Osteocyte (in vitro differentiated cells): ENCODE data around the gene POLR2B. TPM values are rescaled to one million over a fixed set of nuclear protein-coding genes. Genes with fewer than 3 reads are reported as not detected.

Experiments used
- DNase-seq: peaks from one replicate; pipeline ENCODE4 v3.0.0; 2021; ENCODE audit warnings: mixed read lengths; ENCODE audit not compliant: unreplicated experiment; ENCODE audit errors: extremely low spot score
- H3K27ac Mint-ChIP-seq: one replicate; pipeline ENCODE4 v1.8.0; 2021; ENCODE audit warnings: mild to moderate bottlenecking, mixed read lengths; ENCODE audit not compliant: unreplicated experiment
- H3K27me3 Mint-ChIP-seq: one replicate; pipeline ENCODE4 v1.8.0; 2021; ENCODE audit warnings: mixed read lengths; ENCODE audit not compliant: unreplicated experiment
- H3K36me3 Mint-ChIP-seq: one replicate; pipeline ENCODE4 v1.8.0; 2021; ENCODE audit warnings: mixed read lengths; ENCODE audit not compliant: unreplicated experiment
- H3K4me1 Mint-ChIP-seq: one replicate; pipeline ENCODE4 v1.8.0; 2021; ENCODE audit warnings: mixed read lengths; ENCODE audit not compliant: unreplicated experiment
- H3K4me3 Mint-ChIP-seq: one replicate; pipeline ENCODE4 v1.8.0; 2021; ENCODE audit warnings: mild to moderate bottlenecking, moderate library complexity, mixed read lengths; ENCODE audit not compliant: unreplicated experiment
- H3K9me3 Mint-ChIP-seq: one replicate; pipeline ENCODE4 v1.8.0; 2021; ENCODE audit warnings: mixed read lengths; ENCODE audit not compliant: unreplicated experiment
- CTCF ChIP-seq: fragments of 200-600 bp; sonication (generic); IDR thresholded peaks from 2 replicates; pipeline ENCODE4 v1.5.0; 2021; ENCODE audit warnings: antibody characterized with exemption, mild to moderate bottlenecking, moderate library complexity
- total RNA-seq: library from RNA; stranded (reverse); gene quantifications from 2 replicates; pipeline ENCODE4 v1.2.1, GENCODE V29; 2021

POLR2B gene
- total RNA-seq, 1 donor from 2014 or later, result 74.2 TPM

- Mint-ChIP-seq H3K27ac (no peak overlapping the region), H3K4me1 (peaks cover 38% of the 10 kb centered on the region)
- TF ChIP-seq CTCF, result no peak
Observed at GRCh38 chr4:56981795-56982201, 3.1 kb downstream of the POLR2B start.

GRCh38 chr4:56986192-56986591 is 7.5 kb downstream of the POLR2B start:
- H3K36me3 Mint-ChIP-seq, result peaks cover 35% of the 10 kb centered on the region
- TF ChIP-seq CTCF, result no peak

More at GRCh38 chr4:56981795-56982201, 3.1 kb downstream of the POLR2B start:
- Mint-ChIP-seq H3K36me3 (peaks cover 12% of the 10 kb centered on the region), H3K9me3 (no peaks in the 10 kb centered on the region), H3K4me3 (peak overlapping the region; percentile 28), H3K27me3 (no peaks in the 10 kb centered on the region)
- DNase-seq, result no peak

GRCh38 chr4:56986952-56987351 is 8.3 kb downstream of the POLR2B start:
- Mint-ChIP-seq H3K4me1 (peaks cover 12% of the 10 kb centered on the region), H3K4me3 (no peak overlapping the region), H3K36me3 (peaks cover 43% of the 10 kb centered on the region), H3K27ac (no peak overlapping the region), H3K9me3 (no peaks in the 10 kb centered on the region), H3K27me3 (no peaks in the 10 kb centered on the region)
- DNase-seq, result no peak
- no peak for TF ChIP-seq CTCF

More at GRCh38 chr4:56986192-56986591, 7.5 kb downstream of the POLR2B start:
- no peak for DNase-seq
- no peak overlapping the region for H3K4me3 Mint-ChIP-seq
- H3K9me3 Mint-ChIP-seq, result no peaks in the 10 kb centered on the region
- H3K4me1 Mint-ChIP-seq, result peaks cover 20% of the 10 kb centered on the region
- H3K27ac Mint-ChIP-seq, result no peak overlapping the region
- H3K27me3 Mint-ChIP-seq, result no peaks in the 10 kb centered on the region

- no peak for TF ChIP-seq CTCF
- peaks cover 56% of the 10 kb centered on the region for H3K36me3 Mint-ChIP-seq
- no peaks in the 10 kb centered on the region for H3K4me1 Mint-ChIP-seq
- H3K9me3 Mint-ChIP-seq, result no peaks in the 10 kb centered on the region
- no peak overlapping the region for H3K4me3 Mint-ChIP-seq
- no peak for DNase-seq
- no peaks in the 10 kb centered on the region for H3K27me3 Mint-ChIP-seq
- H3K27ac Mint-ChIP-seq, result no peak overlapping the region
Observed at GRCh38 chr4:56990109-56990905, 11.6 kb downstream of the POLR2B start.

- no peak for DNase-seq
- Mint-ChIP-seq H3K4me3 (no peak overlapping the region), H3K9me3 (no peaks in the 10 kb centered on the region), H3K27ac (no peak overlapping the region), H3K4me1 (no peaks in the 10 kb centered on the region), H3K36me3 (peaks cover 58% of the 10 kb centered on the region), H3K27me3 (no peaks in the 10 kb centered on the region)
- no peak for TF ChIP-seq CTCF
Observed at GRCh38 chr4:56995525-56995924, 16.8 kb downstream of the POLR2B start.
